Vagina (tissue), 2 donors: ENCODE results near the gene TBC1D21. TPM values are rescaled to one million over a fixed set of nuclear protein-coding genes. Genes with fewer than 3 reads are reported as not detected.

ENCODE experiments used
- DNase-seq, 2 donors: peaks; one replicate each; pipeline ENCODE4 v3.0.0-alpha.2; 2017; ENCODE audit errors: extremely low spot score in 2 of 2
- H3K27ac ChIP-seq: fragments of 200-600 bp; sonication (generic); one replicate; pipeline ENCODE4 v1.5.1; 2019
- H3K27me3 ChIP-seq: fragments of 200-600 bp; sonication (generic); one replicate; pipeline ENCODE4 v1.5.1; 2019
- H3K36me3 ChIP-seq, 2 donors: fragments of 200-600 bp; sonication (generic); one replicate each; pipeline ENCODE4 v1.5.1; 2017 to 2019
- H3K4me1 ChIP-seq: fragments of 200-600 bp; sonication (generic); one replicate; pipeline ENCODE4 v1.5.1; 2019
- H3K4me3 ChIP-seq, 2 donors: fragments of 200-600 bp; sonication (generic); 1 replicate in 1 of 2; 2 replicates in 1 of 2; pipeline ENCODE4 v1.5.1; 2016 to 2019
- H3K9me3 ChIP-seq: fragments of 200-600 bp; sonication (generic); one replicate; pipeline ENCODE4 v1.5.1; 2019
- POLR2A ChIP-seq, 2 donors: fragments of 450-650 bp; IDR thresholded peaks; one replicate each; pipeline ENCODE4 v1.6.1; 2017; ENCODE audit warnings: antibody characterized with exemption in 2 of 2, mild to moderate bottlenecking in 2 of 2, moderate library complexity in 2 of 2
- POLR2AphosphoS5 ChIP-seq, 2 donors: sonication (generic); formaldehyde crosslinking; IDR thresholded peaks; one replicate each; pipeline ENCODE4 v1.9.0; 2017; ENCODE audit warnings: antibody characterized with exemption in 2 of 2, mild to moderate bottlenecking in 2 of 2, low read depth in 1 of 2; ENCODE audit not compliant: insufficient read depth in 1 of 2
- intact Hi-C: fragments of 100-400 bp; cut with DNase I; formaldehyde crosslinking; loops from one replicate; pipeline ENCODE4 v1.15.1; 2023
- total RNA-seq: library from RNA; depleted of rRNA; stranded (reverse); fragments of >200 nt; gene quantifications from one replicate; pipeline ENCODE4 v1.2.3, GENCODE V29; 2016
- TF ChIP-seq, protein P1 (sequence below), 3 experiments: fragments of 450-650 bp in 2 of 3; fragments of 200-600 bp in 1 of 3; sonication (generic) in 1 of 3; IDR thresholded peaks; one replicate each; pipeline ENCODE4 v1.5.1; 2017 to 2019; ENCODE audit warnings: antibody characterized with exemption in 3 of 3, mild to moderate bottlenecking in 2 of 3, moderate library complexity in 2 of 3

The TBC1D21 gene
- total RNA-seq, 1 donor from 2014 or later, result not detected

DNA sequence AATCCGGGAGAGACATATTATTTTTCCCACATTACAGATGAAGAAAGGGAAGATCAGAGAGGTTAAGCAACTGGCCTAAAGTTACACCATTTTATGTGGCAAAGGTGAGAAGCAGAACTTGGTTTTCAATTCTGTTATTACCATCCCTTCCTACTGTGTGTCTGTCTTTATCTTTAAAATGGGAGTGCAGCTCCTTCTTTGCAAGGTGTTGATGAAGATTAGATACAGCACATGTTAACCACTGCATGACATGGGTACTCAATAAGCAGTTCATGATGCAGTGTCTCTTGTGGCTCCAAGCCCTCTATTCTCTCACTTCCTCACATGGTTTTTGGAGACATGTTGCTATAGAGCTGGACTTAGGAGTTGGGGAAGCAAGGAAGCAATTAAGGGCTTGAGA lies 23.1 kb upstream of the TBC1D21 start:
- no peaks in the 10 kb centered on the region for H3K27me3 ChIP-seq
- no peak for DNase-seq
- H3K4me1 ChIP-seq, result no peaks in the 10 kb centered on the region
- intact Hi-C loops, result no loop called here
- H3K36me3 ChIP-seq, result no peaks in the 10 kb centered on the region
- no peak overlapping the region for H3K27ac ChIP-seq
- no peak overlapping the region for H3K4me3 ChIP-seq
- no peak for TF ChIP-seq POLR2A (IDR thresholded peaks at IDR 0.05)
- no peak for TF ChIP-seq POLR2AphosphoS5 (IDR thresholded peaks at IDR 0.05; ENCODE audit: insufficient read depth in 1 of 2, low read depth in 1 of 2)
- TF ChIP-seq, protein P1, sequence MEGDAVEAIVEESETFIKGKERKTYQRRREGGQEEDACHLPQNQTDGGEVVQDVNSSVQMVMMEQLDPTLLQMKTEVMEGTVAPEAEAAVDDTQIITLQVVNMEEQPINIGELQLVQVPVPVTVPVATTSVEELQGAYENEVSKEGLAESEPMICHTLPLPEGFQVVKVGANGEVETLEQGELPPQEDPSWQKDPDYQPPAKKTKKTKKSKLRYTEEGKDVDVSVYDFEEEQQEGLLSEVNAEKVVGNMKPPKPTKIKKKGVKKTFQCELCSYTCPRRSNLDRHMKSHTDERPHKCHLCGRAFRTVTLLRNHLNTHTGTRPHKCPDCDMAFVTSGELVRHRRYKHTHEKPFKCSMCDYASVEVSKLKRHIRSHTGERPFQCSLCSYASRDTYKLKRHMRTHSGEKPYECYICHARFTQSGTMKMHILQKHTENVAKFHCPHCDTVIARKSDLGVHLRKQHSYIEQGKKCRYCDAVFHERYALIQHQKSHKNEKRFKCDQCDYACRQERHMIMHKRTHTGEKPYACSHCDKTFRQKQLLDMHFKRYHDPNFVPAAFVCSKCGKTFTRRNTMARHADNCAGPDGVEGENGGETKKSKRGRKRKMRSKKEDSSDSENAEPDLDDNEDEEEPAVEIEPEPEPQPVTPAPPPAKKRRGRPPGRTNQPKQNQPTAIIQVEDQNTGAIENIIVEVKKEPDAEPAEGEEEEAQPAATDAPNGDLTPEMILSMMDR (IDR thresholded peaks at IDR 0.05), result no peak
- no peaks in the 10 kb centered on the region for H3K9me3 ChIP-seq

DNA sequence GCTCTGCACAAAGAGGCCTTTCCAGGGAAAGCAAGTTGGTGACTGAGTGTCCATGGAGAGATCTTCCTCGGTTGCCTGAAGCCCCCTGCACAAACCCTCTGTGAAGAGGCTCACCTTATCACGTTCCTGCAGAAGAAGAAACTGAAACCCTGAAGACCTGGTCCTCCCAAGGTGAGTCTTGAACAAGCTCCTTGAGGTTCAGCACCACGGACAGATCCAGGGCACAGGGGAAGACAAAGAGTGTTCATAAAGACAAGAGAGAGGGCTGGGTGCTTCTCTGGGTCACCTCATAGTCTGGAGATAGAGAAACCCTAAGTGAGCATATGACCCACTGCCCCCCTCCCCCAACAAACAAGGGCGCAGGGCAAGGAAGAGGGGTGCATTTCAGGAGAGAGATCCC lies 21.7 kb upstream of the TBC1D21 start:
- TF ChIP-seq POLR2AphosphoS5 (IDR thresholded peaks at IDR 0.05; ENCODE audit: insufficient read depth in 1 of 2, low read depth in 1 of 2), result no peak
- Histone ChIP-seq H3K9me3 (no peaks in the 10 kb centered on the region), H3K27me3 (no peaks in the 10 kb centered on the region), H3K27ac (no peak overlapping the region), H3K4me3 (no peak overlapping the region), H3K36me3 (no peaks in the 10 kb centered on the region), H3K4me1 (no peaks in the 10 kb centered on the region)
- no peak for DNase-seq
- intact Hi-C loops, result no loop called here

DNA sequence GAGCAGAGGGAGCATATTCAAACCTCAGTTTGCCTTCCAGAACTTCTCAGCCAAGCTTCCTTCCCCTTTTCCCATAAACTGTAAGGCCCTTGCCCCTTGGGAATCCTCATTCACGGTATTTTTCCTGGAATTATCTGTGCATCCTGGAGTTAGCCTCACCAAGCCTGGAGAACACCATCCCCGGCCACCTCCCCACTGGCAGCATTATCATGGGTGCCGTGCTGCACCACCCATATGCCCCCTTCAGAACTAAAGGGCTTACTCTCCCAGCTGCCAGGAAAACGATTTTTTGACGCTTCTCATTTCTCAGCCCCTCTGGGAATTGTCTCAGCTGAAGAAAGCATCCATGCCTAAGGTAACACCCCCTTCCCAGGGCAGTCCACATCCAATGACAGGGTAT lies 20.9 kb upstream of the TBC1D21 start:
- TF ChIP-seq POLR2A (IDR thresholded peaks at IDR 0.05) (no peak), POLR2AphosphoS5 (IDR thresholded peaks at IDR 0.05; ENCODE audit: insufficient read depth in 1 of 2, low read depth in 1 of 2) (no peak)
- TF ChIP-seq, protein P1 (IDR thresholded peaks at IDR 0.05), result no peak
- Histone ChIP-seq H3K36me3 (no peaks in the 10 kb centered on the region), H3K4me3 (no peak overlapping the region), H3K9me3 (no peaks in the 10 kb centered on the region), H3K27ac (no peak overlapping the region), H3K27me3 (no peaks in the 10 kb centered on the region), H3K4me1 (no peaks in the 10 kb centered on the region)
- intact Hi-C loops, result no loop called here
- no peak for DNase-seq

DNA sequence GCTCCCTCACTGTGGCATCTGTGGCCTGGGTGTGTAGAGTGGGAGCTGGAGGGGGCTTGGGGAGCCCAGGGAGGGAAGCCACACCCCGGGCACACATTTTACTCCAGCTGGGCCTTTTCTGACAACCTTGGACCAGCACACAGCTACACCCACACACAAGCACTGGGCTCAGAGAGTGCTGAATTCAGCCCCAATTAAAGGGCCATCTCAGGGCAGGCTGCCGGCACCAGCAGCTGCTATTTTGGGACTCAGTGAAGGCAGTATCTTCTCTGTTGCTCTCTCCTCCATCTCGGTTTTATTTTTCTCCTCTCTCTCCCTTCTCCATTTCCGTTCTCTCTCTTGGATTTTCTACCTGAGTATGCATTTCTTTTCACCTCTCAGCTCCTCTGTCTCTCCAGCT lies 19.1 kb upstream of the TBC1D21 start:
- no peaks in the 10 kb centered on the region for H3K27me3 ChIP-seq
- intact Hi-C loops, result no loop called here
- no peaks in the 10 kb centered on the region for H3K9me3 ChIP-seq
- TF ChIP-seq, protein P1 (IDR thresholded peaks at IDR 0.05), result no peak
- TF ChIP-seq POLR2AphosphoS5 (IDR thresholded peaks at IDR 0.05; ENCODE audit: insufficient read depth in 1 of 2, low read depth in 1 of 2) (no peak), POLR2A (IDR thresholded peaks at IDR 0.05) (no peak)
- no peak overlapping the region for H3K27ac ChIP-seq
- DNase-seq, result no peak
- no peaks in the 10 kb centered on the region for H3K4me1 ChIP-seq
- H3K4me3 ChIP-seq, result no peak overlapping the region
- H3K36me3 ChIP-seq, result no peaks in the 10 kb centered on the region

DNA sequence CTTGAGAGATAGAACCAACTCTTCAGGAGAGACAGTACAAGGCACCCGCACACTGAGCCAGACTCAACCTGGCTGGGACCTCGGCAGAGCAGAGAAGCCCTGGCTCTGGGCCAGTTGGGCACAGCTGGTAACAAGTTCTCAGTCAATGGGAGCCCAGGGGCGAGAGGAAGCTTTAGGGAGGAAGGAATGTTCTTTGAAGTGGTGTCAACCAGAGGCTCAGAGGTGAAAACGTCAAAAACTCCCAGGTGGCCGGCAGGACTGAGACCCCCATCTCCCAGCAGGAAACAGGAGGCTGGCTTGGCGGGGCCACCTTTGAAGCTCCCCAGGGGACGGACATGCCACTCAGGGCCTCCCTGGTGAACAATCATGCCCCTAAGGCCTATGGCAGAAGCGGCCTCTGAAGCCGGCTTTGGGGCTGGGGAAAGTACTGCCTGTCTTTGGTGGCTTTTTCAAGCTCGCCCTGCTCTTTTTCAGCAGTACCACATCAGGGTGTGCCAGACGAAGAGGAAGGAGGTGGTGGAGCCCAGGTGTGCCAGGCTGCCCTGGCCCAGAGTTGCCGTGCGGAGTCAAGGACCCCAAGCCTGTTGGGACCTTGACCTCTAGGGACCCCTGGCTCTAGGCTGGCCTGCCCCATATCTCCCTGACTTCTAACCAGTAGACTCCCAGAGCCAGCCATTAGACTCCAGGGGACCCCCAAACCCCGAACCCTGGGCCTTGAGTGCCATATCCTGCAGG lies 16.7 kb upstream of the TBC1D21 start:
- TF ChIP-seq, protein P1 (IDR thresholded peaks at IDR 0.05), result no peak
- TF ChIP-seq POLR2AphosphoS5 (IDR thresholded peaks at IDR 0.05; ENCODE audit: insufficient read depth in 1 of 2, low read depth in 1 of 2) (no peak), POLR2A (IDR thresholded peaks at IDR 0.05) (no peak)
- Histone ChIP-seq H3K36me3 (no peaks in the 10 kb centered on the region), H3K4me1 (no peaks in the 10 kb centered on the region), H3K4me3 (no peak overlapping the region), H3K27ac (no peak overlapping the region), H3K9me3 (no peaks in the 10 kb centered on the region), H3K27me3 (no peaks in the 10 kb centered on the region)
- DNase-seq, result no peak
- intact Hi-C loops, result no loop called here
